GM18508 (cell line): ENCODE data around the gene EEF1AKMT3.
"Not testable (repeated sequence)": the region's sequence is repeated elsewhere in the genome, so short reads cannot be mapped to it uniquely, and the experiment has no call there.

ENCODE experiments used
- ATAC-seq: cut with Tn5 transposase; IDR thresholded peaks from one replicate; pipeline ENCODE4 v1.9.1; 2021; ENCODE audit warnings: moderate number of reproducible peaks; ENCODE audit not compliant: insufficient read depth, unreplicated experiment

The EEF1AKMT3 gene

DNA sequence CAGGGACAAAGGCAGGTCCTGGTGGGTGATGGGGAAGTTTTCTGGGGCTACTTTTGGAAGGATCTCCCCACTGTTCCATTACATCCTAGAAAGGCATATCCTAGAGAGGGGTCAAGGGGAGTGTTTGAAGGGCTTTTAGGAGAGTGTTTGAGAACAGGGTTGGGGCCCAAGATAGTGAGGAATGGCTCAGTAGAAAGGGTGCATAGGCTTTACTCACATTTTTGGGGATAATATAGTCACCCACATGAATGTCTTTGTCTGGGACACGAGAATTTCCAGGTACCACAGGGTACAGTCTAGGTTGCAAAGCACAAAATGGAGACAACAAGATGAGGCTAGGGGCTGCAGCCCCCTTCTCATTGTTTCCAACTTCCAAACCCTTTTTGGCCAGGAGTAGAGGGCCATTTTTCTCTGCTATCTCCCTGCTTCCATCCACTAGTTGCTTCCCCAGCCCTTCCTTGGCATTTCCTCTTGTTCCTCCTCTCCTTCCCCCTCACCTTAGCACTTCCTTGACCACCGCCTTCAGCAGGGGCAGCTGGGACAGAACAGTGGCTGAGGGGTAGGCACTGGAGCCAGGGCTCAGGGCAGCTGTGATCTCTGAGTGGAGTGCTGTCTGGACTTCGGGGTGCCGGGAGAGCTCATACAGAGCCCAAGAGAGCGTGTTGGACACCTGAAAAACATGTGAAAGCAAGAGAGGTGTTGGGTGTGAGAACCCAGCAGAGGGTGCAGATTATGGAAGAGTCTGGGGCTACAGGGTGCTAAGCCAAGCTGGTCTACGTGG lies 8.3 kb upstream of the EEF1AKMT3 start:
- ATAC-seq: no peak

DNA sequence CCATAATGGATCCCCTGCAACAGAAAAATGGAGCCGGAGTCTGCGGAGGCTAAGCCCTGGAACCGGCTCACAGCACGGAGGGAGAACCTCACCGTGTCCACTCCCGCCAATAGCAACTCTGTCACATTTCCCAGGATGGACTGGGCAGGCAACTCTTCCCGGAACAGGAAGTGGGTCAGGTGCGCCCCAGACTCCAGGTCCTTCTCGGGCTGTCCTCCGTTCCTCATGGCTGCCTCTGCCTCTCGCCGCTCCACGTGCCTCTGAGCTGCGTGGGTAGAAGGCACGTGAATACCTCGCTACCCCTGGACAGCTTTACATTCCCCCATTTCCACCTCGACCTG lies 7.8 kb upstream of the EEF1AKMT3 start:
- no peak for ATAC-seq

DNA sequence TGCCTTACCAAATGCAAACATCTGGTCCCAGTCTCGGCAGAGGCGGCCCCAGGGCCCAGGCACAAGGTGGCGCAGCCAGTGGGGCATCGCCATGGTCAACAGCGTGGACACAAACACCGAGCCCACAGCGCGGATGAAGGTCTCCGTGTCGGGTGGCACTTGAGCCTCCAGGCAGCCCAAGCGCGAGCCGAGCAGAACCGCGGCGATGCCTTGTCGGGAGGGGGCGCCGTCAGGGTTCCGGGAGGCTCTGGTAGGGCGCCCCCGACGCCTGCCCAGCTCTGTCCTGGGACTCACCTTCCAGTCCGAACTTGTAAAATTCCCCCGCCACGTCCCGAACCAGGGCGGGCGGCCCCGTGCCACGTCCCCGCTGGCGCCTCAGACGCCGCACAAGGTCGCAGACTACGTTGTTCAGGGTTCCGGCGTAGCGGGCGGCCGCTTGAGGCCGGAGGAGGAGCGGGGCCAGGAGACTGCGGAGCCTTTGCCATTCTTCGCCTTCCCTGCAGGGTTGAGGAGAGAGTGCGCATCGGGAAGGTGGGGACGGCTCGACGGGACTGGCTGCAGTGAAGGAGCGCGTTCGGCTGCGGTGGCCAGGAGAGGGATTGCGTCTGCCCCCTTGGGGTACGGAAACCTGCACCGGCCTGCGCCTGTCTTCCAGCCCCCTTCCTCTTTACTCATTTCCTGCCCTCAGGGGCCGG lies 7.3 kb upstream of the EEF1AKMT3 start:
- ATAC-seq: no peak

DNA sequence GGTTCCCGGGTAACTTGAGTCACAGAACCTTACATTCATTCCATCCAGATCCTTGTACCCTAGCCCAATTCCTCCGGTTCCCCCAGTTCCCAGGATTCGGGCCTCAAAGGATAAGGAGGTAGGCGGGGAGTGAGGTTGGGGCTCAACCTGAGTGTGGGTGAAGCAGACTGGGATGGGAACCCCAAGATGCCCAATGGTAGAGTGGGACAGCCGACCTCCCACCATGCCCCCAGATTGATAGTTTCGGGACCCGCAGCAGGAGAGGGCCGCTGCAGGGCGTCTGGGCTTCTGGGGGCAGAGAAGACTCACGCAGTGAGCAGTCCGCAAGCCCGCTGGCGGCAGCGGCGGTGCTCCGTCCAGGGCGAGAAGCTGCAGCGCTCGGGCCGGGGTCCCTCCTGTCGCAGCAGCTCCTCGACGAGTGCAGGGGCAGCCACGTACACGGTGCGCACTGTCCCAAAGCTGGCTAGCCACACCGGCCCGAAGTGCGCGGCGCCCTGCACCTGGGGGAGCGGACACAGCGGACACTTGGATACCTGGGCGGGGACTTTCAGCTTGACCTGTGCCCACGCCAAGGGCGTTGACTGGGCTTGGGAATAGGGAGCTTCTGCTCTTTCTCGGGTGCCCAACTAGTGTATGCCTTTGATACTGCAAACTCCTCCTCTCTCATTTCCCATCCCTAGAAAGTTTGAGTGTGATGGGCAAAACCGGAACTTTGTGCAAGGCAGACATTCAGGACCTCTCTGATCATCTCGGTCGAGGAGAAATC lies 6.5 kb upstream of the EEF1AKMT3 start:
- ATAC-seq: no peak

GRCh38 chr12:57766464-57767304 lies 5.7 kb upstream of the EEF1AKMT3 start, which contains the start of gene CYP27B1:
Gene CYP27B1, minus strand, starts transcription at chr12:57767078. Its CDS starts 37 bp downstream, at chr12:57767041.
- no peak for ATAC-seq

DNA sequence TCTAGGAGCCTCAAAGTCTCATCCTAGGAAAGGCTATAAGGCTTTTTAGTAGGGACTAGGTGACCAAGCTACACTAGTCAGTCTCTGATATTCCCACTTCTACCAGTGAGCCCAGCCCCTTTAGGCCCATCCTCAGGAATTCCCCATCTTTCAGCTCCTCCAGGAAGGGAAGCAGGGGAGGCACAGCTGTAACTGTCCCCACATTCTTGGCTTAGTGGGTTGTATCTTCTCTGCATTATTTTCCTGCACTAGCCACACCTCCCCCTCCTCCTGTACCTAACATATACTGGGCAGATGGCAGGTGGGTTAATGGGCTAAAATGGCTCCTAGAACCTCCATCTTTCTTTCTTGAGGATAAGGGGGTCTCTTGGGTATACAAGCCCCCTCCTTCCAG lies 5.1 kb upstream of the EEF1AKMT3 start:
- ATAC-seq: no peak

- no peak for ATAC-seq
Observed at GRCh38 chr12:57767876-57768275, 4.5 kb upstream of the EEF1AKMT3 start.

DNA sequence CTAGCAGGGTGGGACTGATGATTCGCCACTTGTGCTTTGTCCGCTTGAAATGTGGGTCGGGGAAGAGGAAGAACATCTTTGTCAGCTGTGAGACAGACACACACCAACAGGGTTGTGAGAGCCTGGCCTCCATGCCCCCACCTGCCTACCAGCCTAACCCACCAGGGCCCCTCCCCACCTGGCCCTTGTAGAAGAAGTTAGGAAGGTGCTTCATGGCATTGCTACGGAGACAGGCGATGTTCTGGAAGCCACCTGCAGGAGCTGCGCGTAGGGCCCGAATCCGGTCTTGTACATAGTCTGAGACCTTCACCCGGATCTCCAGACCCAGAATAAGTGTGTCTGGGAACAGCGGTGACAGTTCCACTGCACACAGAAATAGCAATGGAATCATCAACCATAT lies 2.8 kb upstream of the EEF1AKMT3 start:
- no peak for ATAC-seq

GRCh38 chr12:57770734-57771133 lies 1.7 kb upstream of the EEF1AKMT3 start:
- no peak for ATAC-seq

GRCh38 chr12:57771236-57771872 lies 1.1 kb upstream of the EEF1AKMT3 start:
- peak; percentile 51 for ATAC-seq

- ATAC-seq: peak; percentile 44
Observed at GRCh38 chr12:57771873-57772428, 463 bp upstream of the EEF1AKMT3 start, which contains the start of gene METTL1. Gene METTL1, minus strand, starts transcription at chr12:57772105. Its CDS starts 22 bp downstream, at chr12:57772083.

GRCh38 chr12:57774634-57775033 lies 2.2 kb downstream of the EEF1AKMT3 start:
- not testable (repeated sequence) for ATAC-seq

GRCh38 chr12:57775044-57775443 lies 2.6 kb downstream of the EEF1AKMT3 start:
- no peak for ATAC-seq

- ATAC-seq: no peak
Observed at GRCh38 chr12:57775563-57776246, 3.3 kb downstream of the EEF1AKMT3 start.

- ATAC-seq: no peak
Observed at GRCh38 chr12:57776247-57776587, 3.8 kb downstream of the EEF1AKMT3 start.

GRCh38 chr12:57777367-57777766 lies 5.0 kb downstream of the EEF1AKMT3 start:
- ATAC-seq: no peak

DNA sequence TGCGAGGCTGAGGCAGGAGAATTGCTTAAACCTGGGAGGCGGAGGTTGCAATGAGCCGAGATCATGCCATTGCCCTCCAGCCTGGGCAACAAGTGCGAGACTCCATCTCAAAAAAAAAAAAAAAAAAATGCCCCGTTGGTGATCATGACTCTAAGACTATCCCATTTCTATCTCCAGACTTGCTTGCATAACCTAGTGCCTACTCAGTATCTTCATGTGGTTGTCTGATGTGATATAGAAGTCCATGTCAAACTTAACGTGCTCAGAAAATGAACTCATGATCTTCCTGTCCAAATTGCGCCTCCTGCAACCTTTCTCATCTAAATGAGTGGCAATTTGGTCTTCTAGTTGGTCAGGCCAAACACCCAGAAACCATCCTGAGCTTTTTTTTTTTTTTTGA lies 5.5 kb downstream of the EEF1AKMT3 start:
- no peak for ATAC-seq

DNA sequence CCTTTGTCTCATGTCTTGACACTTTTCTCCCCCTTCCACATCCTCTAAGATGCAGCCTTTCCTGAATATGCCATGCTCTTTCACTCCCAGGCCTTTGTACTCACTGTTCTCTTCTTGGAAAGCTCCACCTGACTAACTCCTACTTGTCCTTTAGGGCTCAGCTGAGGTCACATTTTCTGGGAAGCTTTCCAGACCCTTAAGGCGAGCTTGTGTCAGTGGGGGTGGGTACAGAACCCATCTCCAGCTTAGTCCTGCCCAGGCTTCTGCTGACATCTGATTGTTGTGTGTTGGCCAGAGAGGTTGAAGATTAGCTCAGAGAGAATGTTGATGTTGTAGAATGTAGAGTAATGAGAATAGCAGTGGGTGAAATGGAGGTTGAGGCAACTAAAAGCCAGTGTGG lies 7.3 kb downstream of the EEF1AKMT3 start:
- no peak for ATAC-seq
